Activated naive CD4-positive, alpha-beta T cell (primary cell): ENCODE results near the gene RNF114.
"Not testable (repeated sequence)": the region's sequence is repeated elsewhere in the genome, so short reads cannot be mapped to it uniquely, and the experiment has no call there.

ENCODE experiments used
- DNase-seq, 4 experiments: peaks; one replicate each; lab custom pipeline; 2025; lab: John Stamatoyannopoulos, UW

The RNF114 gene

GRCh38 chr20:49964964-49965780 lies 29.0 kb downstream of the RNF114 start:
- no peak for DNase-seq

GRCh38 chr20:49965781-49966305 lies 29.6 kb downstream of the RNF114 start:
- no peak for DNase-seq

DNA sequence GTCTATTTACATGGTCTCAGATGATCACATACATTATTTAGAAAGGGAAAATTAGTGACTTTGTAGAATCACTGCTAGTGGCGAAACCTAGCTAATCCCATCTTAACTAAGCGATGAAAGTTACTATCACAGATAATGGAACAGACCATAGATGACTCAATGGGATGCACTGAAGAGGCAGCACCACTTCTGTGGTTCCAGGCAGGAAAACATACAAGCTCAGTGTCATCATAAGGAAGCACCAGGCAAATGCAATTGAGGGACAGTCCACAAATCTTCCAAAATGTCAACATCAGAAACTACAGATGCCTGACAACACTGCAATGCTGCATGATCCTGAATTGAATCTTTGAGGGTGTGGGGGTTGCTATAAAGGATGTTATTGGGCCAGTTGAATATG lies 30.7 kb downstream of the RNF114 start:
- no peak for DNase-seq

GRCh38 chr20:49969234-49969633 lies 33.0 kb downstream of the RNF114 start:
- DNase-seq = no peak

DNA sequence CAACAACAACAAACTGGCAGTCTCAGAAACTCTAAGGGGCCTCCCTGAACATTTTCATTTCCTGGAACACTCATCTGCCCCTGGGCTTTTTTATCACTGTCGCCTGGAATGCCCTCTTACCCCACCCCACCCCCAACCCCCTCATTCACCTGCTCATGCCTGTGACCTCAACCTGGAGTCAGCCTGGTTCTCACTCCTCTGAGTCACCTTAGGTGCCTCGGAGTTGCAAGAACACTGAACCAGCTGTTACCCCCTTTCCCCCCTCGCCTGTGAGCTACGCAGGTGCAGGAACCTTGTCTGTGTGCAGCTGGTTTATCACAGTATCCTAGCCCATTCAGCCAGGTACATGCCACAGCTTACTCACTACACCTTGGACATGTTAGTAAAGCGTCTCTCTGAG lies 33.7 kb downstream of the RNF114 start:
- DNase-seq = no peak

GRCh38 chr20:49970498-49970897 lies 34.3 kb downstream of the RNF114 start:
- no peak for DNase-seq

- no peak for DNase-seq
Observed at GRCh38 chr20:49973981-49974380, 37.8 kb downstream of the RNF114 start.

- no peak for DNase-seq
Observed at GRCh38 chr20:49976542-49976941, 40.3 kb downstream of the RNF114 start.

- DNase-seq = not testable (repeated sequence)
Observed at GRCh38 chr20:49977740-49978139, 41.5 kb downstream of the RNF114 start.

DNA sequence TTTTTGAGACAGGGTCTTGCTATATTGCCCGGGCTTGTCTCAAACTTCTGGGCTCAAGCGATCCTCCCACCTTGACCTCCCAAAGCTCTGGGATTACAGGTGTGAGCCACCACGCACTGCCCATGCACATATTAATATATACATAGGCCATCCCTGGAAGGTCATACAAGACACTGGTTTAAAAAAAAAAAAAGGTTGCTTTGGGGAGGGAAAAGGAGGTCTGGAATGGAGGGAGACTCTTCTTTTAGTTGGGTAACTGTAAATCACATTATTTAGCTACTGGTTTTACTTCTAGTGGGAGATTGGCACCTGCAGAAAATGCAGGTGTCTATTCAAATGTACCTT lies 42.5 kb downstream of the RNF114 start:
- no peak for DNase-seq

DNA sequence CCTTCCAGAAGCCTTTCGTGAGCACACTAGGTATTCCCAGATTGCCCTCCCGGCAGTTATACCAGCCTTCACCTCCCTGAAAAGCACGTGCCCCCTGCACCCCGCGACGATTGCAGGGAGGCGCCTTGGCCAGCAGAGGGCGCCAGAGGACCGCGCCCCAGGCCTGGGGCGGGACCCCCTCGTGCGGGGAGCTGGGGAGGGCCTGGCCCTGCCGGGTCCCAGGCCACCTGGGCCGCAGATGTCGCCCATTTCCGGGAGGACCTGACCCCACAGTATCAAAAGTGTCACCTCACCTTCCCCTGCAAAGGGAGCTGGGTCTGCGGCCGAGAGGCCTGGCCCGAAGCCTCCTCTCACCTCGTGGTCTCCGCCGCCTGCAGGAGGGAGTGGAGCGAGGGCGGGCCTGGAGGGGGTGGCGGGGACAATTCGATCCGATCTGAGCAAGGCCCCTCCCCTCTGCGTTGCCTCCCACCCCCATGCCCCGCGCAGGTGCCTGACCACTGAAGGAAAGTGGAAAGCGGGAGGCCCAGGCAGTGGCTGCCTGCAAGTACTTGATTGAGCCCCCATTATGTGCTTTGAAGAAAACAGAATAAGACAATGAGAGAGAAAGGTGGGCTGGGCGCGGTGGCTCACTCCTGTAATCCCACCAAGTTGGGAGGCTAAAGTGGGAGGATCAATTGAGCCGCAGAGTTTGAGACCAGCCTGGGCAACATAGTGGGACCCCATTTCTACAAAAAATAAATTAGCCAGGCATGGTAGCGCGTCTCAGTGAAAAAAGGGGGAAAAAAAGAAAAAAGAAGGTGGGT lies 43.0 kb downstream of the RNF114 start:
- DNase-seq = peak; percentile 49 to 69 (median 58)

DNA sequence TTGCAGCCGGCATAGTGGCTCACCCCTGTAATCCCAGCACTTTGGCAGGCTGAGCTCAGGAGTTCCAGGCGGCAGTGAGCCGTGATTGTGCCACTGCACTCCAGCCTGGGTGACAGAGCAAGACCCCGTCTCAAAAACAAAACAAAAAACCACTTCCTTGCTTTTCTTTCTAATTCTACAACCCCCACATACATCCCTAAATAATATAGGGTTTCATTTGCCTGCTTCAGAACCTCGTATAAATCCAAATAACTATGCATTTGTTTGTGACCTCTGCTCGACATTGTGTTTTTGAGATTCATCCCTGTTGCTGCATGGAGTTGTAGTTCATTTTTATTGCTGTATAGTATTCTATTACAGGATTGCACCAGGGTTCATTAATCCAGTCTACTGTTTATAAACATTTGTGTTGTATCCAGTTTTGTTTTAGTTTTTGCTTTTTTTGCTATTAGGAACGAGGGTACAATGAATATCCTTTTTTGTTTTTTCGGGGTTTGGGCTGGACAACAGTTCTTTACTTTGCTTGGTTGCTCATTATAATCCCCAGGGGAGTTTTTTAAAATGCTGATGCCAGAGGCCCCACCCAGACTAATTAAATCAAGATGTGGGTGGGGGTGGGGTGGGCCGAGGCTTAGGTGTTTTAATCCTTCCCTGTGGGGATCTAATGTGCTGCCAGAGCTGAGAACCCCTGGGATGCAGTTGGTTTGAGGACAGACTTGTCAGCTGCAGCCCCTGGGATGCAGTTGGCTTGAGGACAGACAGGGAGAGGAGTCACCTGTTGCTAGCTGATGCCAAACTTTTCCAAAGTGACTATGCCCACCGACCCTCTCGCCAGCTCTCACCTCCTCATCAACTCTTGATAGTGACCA lies 44.2 kb downstream of the RNF114 start:
- no peak for DNase-seq

DNA sequence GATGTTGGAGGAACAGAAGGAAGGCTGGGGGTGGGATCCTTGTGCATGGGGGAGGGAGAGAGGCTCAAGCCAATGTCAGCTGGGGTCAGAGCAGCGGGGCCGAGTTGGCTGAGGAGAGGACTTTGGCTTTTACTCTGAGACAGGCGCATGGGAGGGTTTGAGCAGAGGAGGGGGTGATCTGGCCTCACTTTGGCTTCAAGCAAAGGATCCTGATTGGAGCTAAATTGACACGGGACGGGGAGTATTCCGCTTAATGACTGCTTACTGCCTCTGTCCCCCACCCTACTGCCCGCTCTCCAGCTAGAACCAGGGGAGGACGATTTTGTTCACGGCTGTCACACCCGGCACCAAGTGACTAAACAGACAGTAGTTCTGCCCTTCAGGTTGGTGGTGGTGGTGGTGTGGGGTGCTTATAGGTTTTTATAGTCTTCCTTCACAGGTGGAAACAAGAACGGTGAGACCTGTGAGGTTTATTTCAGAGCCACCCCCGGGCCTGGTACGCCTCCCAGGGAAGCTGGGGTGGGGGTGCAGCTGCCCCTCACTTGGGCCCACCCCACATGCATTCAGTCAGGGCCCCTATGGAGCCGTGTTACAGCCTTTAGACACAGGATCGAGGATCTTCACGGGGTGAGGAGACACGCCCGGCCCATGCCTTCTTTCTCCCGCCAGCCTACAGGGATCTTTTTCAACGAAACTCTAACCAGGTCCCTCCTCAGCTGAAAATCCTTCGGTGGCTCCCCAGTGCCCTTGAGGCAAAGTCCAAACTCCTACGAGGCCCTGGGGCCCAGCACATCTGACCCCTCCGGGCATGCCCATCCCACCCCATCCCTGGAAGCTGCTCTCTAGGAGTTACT lies 45.2 kb downstream of the RNF114 start:
- DNase-seq = no peak

- DNase-seq = no peak
Observed at GRCh38 chr20:49982072-49982345, 45.8 kb downstream of the RNF114 start.

DNA sequence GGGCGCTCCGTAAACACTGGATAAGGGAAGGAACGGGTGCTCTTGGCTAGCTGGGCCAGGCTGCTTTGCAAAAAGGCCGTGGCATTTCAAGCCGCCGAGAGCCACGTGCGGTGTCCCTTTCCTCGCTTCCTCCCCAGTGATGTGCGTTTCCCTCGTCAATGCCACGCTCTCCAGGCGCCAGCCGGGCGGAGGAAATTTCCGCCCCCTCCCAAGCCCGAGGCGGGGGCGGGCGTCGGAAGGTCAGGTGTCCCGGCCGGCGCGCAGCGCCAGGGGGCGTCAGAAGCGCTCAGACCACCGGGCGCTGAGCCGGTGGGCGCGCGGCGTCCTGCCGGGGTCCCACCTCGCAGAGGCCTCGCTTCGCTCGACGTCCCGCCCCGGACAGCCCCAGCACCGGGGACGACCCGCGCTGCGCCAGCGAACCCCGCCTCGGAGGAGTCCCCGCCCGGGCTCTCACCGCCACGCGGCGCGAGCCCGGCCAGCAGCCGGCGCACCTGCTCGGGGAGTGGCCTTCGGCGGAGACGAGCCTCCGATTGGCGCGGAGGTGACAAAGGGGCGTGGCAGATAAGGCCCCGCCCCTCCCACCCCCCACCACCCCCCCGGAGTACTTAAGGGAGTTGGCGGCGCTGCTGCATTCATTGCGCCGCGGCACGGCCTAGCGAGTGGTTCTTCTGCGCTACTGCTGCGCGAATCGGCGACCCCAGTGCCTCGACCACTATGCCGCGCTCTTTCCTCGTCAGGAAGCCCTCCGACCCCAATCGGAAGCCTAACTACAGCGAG lies 46.3 kb downstream of the RNF114 start, which contains the start of gene SNAI1:
Gene SNAI1, plus strand, starts transcription at position 635 of the 777 bp plus-strand sequence. Its CDS starts 80 bp downstream, at position 715.
- DNase-seq = peak; percentile 48 to 80 (median 61)

DNA sequence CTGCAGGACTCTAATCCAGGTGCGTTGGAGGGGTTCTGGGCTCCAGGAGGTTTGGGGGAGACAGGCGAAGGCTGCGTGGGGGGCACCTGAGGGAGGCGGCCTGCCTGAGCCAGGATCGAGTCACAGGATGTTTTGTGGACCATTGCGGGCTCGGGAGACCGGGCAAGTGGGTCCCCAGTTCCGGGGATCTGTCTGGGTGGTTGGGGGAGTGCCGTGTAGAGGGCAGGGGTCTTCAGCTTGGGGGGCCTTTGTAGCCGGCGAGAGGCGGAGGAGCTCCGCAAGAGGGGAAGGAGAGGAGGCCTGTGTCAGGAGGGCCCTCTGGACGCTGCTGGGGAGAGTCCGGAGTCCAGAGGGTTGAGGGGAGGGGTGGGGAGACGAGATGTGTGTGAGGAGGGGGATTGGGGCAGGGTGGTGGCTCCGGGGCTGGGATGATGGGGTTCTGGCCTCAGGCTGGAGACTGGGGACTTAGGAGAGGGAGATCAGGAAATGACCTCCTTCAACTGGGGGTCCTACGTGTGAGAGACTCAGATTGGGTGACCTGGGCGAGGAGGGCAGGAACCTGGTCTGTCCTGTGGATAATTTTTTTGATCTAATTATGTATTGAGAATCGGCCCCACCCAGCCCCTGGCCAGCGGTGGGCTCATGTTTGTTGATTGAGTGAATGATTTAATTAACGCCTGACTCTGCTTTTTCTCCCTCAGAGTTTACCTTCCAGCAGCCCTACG lies 47.1 kb downstream of the RNF114 start:
- no peak for DNase-seq

GRCh38 chr20:49983848-49984408 lies 47.7 kb downstream of the RNF114 start:
- DNase-seq = no peak

DNA sequence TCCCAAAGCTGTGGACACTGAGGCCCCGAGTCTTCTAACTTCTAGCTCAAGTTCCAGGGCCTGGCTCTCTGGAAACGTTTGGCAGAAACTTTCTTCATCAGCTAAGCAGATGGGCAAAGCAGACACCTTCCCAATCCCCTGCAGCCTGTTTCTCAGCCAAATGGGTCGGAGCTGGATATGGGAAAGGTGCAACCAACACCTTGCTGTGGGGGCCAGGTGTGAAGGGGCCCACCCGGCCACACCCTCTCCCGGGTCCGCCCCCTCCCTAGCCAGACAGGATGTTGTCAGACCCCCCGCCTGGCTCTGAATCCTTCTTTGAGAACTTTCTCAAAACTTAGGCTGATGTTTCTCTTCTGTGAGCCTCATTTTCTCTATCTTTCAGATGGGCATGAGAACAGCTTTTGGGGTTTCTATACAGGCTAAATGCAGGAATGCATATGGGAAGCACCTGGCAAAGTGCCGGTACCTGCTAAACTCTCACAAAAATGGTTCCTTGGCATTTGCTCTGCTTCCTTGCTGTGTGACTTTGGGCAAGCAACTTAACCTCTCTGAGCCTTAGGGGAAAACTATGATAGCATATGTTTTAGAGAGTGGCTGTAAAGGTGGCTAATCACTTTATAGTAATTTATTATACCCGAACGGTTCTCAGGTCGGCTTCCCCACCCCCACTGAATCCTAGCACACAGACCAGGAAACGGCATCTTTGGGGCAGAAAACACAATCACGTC lies 48.4 kb downstream of the RNF114 start:
- DNase-seq = no peak

DNA sequence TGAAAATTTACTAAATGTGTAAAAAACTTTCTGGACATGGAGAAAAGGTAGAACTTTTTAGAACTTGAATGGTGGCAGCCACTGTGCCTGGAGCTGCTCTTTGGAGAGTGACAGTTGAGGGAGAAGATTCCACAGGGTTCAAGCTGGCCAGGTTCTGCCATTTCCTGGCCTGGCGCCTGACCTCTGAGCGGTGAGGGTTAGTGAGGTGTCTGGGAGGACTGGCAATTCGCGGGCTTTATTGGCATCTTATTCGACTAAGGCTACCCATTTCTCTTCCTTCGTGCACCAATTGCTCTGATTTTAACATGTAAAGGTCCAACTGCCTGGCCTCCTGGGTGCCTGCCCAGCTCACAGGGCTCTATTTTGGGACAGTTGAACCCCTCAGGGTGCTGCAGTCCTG lies 49.0 kb downstream of the RNF114 start:
- DNase-seq = no peak
